Dendritic cell treated with granulocyte-macrophage colony-stimulating factor and Interleukin-4, amounts not matched to agents 40 ng/mL and 50 ng/mL, for 4 days (primary cell): ENCODE results near the gene RNF186.
"Not testable (repeated sequence)": the region's sequence is repeated elsewhere in the genome, so short reads cannot be mapped to it uniquely, and the experiment has no call there.

ENCODE experiments used
- H3K27ac Mint-ChIP-seq: one replicate; pipeline ENCODE4 v1.8.0; 2022; ENCODE audit warnings: mild to moderate bottlenecking, mixed read lengths
- H3K27me3 Mint-ChIP-seq: one replicate; pipeline ENCODE4 v1.8.0; 2022; ENCODE audit warnings: mild to moderate bottlenecking, mixed read lengths
- H3K36me3 Mint-ChIP-seq: one replicate; pipeline ENCODE4 v1.8.0; 2022; ENCODE audit warnings: low read depth, mixed read lengths
- H3K4me1 Mint-ChIP-seq: one replicate; pipeline ENCODE4 v1.8.0; 2022; ENCODE audit warnings: low read depth, mixed read lengths
- H3K4me3 Mint-ChIP-seq: one replicate; pipeline ENCODE4 v1.8.0; 2022; ENCODE audit warnings: mild to moderate bottlenecking, moderate library complexity, mixed read lengths
- H3K9me3 Mint-ChIP-seq: one replicate; pipeline ENCODE4 v1.8.0; 2022; ENCODE audit warnings: mixed read lengths
- intact Hi-C: fragments of 100-400 bp; cut with micrococcal nuclease; formaldehyde crosslinking; loops from one replicate; pipeline ENCODE4 v1.15.0; 2022

The RNF186 gene, protein sequence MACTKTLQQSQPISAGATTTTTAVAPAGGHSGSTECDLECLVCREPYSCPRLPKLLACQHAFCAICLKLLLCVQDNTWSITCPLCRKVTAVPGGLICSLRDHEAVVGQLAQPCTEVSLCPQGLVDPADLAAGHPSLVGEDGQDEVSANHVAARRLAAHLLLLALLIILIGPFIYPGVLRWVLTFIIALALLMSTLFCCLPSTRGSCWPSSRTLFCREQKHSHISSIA

DNA sequence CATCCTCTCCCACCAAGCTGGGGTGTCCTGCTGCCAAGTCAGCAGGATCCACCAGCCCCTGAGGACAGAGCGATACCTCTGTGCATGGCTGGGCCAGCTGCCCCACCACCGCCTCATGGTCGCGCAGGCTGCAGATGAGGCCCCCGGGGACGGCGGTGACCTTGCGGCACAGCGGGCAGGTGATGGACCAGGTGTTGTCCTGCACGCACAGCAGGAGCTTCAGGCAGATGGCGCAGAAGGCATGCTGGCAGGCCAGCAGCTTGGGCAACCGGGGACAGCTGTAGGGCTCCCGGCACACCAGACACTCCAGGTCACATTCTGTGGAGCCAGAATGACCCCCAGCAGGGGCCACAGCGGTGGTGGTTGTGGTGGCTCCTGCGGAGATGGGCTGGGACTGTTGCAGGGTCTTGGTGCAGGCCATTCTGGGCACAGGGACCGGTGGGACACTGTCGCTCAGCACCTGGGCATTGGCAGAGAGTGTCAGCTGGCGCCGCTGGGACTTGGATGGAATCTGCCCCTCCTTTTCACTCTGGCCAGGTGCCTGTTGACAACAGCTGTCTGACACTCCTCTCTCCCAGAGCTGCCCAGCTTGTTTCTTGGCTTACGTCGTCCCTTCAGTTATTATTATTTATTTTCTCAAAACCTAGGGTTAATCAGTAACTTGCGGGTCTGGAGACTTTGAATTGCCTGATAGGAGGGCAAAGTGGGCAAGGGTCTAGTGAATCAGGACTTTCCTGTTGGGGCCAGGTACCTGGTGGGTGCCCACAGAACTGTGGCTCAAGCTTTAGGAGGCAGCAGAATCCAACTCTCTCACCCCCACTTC is at the start of gene RNF186:
Gene RNF186, minus strand, starts transcription at position 603 of the 823 bp plus-strand sequence. Its CDS starts 182 bp downstream, at position 421.
- intact Hi-C loops: no loop called here
- Mint-ChIP-seq H3K4me3 (no peak within 1 kb of the TSS), H3K9me3 (no peaks in the 10 kb centered on the region), H3K4me1 (no peaks in the 10 kb centered on the region), H3K27me3 (peaks cover 7% of the 10 kb centered on the region), H3K36me3 (no peaks in the 10 kb centered on the region), H3K27ac (no peak within 1 kb of the TSS)

DNA sequence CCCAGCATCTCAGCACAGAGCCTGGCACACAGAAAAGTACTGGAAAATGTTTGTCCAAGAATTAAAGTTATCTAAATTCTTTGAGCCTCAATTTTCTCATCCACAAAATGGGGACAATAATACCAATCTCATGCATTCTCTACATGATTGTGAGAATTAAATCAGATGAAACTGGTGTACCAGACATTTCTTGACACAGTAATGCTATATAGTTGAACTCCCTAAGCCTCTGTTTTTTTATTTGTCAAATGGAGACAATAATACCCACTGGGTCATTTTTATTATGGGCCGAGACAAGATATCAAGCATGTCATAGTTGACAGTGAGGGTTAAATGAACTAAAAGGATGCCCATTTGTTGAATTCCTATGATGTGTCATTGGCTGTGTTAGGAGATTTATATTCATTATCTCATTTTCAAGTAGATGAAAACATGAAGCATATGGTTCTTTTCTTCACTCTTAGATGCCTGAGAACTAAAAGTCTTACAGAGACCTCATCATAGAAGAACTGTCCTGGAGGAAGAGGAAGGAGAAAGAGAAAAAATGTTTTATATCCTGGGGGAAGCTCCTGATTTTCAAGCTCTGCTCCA is 49.6 kb upstream of the RNF186 start:
- Mint-ChIP-seq H3K4me3 (no peak overlapping the region), H3K27ac (no peak overlapping the region), H3K9me3 (peaks cover 15% of the 10 kb centered on the region), H3K4me1 (no peaks in the 10 kb centered on the region), H3K27me3 (peaks cover 40% of the 10 kb centered on the region), H3K36me3 (no peaks in the 10 kb centered on the region)
- intact Hi-C loops: no loop called here

- intact Hi-C loops: no loop called here
- Mint-ChIP-seq H3K27ac (no peak overlapping the region), H3K27me3 (peaks cover 32% of the 10 kb centered on the region), H3K36me3 (no peaks in the 10 kb centered on the region), H3K9me3 (peaks cover 15% of the 10 kb centered on the region), H3K4me3 (no peak overlapping the region), H3K4me1 (no peaks in the 10 kb centered on the region)
These were observed 47.9 kb upstream of the RNF186 start for GRCh38 chr1:19862944-19863343.

DNA sequence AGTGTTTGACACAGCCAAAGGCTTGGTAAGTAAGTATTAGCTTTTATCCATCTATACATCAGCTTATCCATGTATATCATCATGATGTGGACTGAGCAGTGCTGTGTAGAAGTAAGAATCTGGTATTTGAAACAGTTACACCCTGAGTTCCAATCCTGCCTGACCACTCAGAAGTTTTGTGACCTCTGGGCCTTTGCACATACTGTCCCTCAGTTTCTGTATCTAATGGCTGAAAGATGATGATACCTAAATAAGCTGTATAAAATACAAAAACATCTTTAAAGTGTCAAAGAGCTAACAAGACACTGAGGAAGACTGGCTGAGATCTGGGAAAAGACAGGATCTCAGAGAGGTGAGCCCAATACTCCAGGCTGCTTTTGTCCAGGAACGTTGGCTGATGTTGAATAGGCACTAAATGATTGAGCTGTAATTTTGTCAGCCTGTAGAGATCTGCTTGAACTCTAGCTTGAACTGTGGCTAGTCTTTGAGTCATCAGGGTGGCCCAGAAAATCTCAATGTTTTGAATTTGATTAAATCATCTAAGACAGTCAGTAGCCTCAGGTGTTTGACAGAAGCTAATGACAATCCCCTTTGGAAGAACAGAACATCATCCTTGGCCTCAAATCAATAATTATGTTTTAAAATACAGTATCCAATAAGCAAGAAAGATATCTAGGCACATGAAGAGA is 46.9 kb upstream of the RNF186 start:
- H3K27me3 Mint-ChIP-seq: peaks cover 32% of the 10 kb centered on the region
- intact Hi-C loops: no loop called here

GRCh38 chr1:19861034-19861433 is 46.0 kb upstream of the RNF186 start:
- Mint-ChIP-seq H3K4me3 (no peak overlapping the region), H3K27ac (no peak overlapping the region), H3K4me1 (no peaks in the 10 kb centered on the region), H3K9me3 (peaks cover 15% of the 10 kb centered on the region), H3K27me3 (peaks cover 25% of the 10 kb centered on the region), H3K36me3 (no peaks in the 10 kb centered on the region)
- intact Hi-C loops: no loop called here

More for the DNA sequence above, 46.9 kb upstream of the RNF186 start:
- Mint-ChIP-seq H3K4me3 (no peak overlapping the region), H3K36me3 (no peaks in the 10 kb centered on the region), H3K4me1 (no peaks in the 10 kb centered on the region), H3K27ac (no peak overlapping the region), H3K9me3 (peaks cover 15% of the 10 kb centered on the region)

DNA sequence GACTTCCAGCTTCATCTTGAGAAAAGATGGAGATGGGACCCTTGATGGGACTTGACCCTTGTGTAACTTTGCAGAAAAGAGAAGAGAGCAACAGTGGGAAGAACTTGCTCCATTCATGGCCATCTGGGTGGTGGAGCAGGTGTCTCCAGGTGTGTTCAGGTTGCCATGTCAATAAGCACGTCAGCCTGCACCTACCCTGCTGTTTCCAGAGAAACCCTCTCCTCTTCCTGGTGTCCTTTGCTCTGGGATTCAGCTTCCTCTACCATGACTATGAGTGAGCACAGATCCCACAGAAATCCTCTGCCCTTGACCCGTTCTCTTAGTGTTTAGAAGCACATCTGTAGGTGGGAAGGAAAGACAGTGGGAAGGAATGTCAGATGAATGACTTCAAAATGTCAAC is 45.3 kb upstream of the RNF186 start:
- H3K36me3 Mint-ChIP-seq: no peaks in the 10 kb centered on the region
- peaks cover 11% of the 10 kb centered on the region for H3K9me3 Mint-ChIP-seq
- H3K27me3 Mint-ChIP-seq: peaks cover 21% of the 10 kb centered on the region
- no peak overlapping the region for H3K4me3 Mint-ChIP-seq
- no peak overlapping the region for H3K27ac Mint-ChIP-seq
- no peaks in the 10 kb centered on the region for H3K4me1 Mint-ChIP-seq
- intact Hi-C loops: no loop called here

DNA sequence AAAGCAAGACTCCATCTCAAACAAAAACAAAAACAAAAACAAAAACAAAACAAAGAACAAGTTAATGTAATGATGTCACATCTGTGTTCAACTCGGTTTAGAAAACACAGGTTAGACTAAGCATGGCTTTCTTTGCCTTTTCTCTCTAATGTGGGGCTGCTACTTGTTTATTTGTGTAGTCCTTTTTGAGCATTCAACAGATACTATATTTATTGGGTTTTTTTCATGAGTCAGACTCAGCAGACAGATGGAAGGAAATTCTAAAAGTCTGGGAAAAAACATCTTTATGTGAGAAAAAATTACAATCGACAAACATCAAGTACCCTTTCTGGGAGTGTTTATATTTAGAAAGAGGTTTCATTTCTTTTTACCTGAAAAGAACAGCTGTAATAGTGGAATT is 44.8 kb upstream of the RNF186 start:
- H3K4me1 Mint-ChIP-seq: no peaks in the 10 kb centered on the region
- H3K27ac Mint-ChIP-seq: no peak overlapping the region
- no peak overlapping the region for H3K4me3 Mint-ChIP-seq
- H3K27me3 Mint-ChIP-seq: peaks cover 21% of the 10 kb centered on the region
- intact Hi-C loops: no loop called here
- peaks cover 9% of the 10 kb centered on the region for H3K9me3 Mint-ChIP-seq
- H3K36me3 Mint-ChIP-seq: no peaks in the 10 kb centered on the region

- Mint-ChIP-seq H3K9me3 (peaks cover 9% of the 10 kb centered on the region), H3K4me3 (no peak overlapping the region), H3K27me3 (peaks cover 20% of the 10 kb centered on the region), H3K4me1 (no peaks in the 10 kb centered on the region), H3K36me3 (no peaks in the 10 kb centered on the region), H3K27ac (no peak overlapping the region)
- intact Hi-C loops: no loop called here
These were observed 43.8 kb upstream of the RNF186 start for GRCh38 chr1:19858893-19859292.

GRCh38 chr1:19854866-19855265 is 39.8 kb upstream of the RNF186 start:
- Mint-ChIP-seq H3K4me1 (no peaks in the 10 kb centered on the region), H3K27me3 (peaks cover 19% of the 10 kb centered on the region), H3K9me3 (no peaks in the 10 kb centered on the region), H3K36me3 (no peaks in the 10 kb centered on the region), H3K4me3 (no peak overlapping the region), H3K27ac (no peak overlapping the region)
- intact Hi-C loops: no loop called here

- H3K4me3 Mint-ChIP-seq: no peak overlapping the region
- peaks cover 17% of the 10 kb centered on the region for H3K27me3 Mint-ChIP-seq
- H3K27ac Mint-ChIP-seq: no peak overlapping the region
- intact Hi-C loops: no loop called here
- H3K4me1 Mint-ChIP-seq: no peaks in the 10 kb centered on the region
- H3K36me3 Mint-ChIP-seq: no peaks in the 10 kb centered on the region
- no peaks in the 10 kb centered on the region for H3K9me3 Mint-ChIP-seq
These were observed 37.0 kb upstream of the RNF186 start for GRCh38 chr1:19852036-19852435.

- peaks cover 30% of the 10 kb centered on the region for H3K27me3 Mint-ChIP-seq
- no peaks in the 10 kb centered on the region for H3K9me3 Mint-ChIP-seq
- no peaks in the 10 kb centered on the region for H3K36me3 Mint-ChIP-seq
- intact Hi-C loops: no loop called here
- H3K4me1 Mint-ChIP-seq: peaks cover under 1% of the 10 kb centered on the region
- no peak overlapping the region for H3K4me3 Mint-ChIP-seq
- H3K27ac Mint-ChIP-seq: no peak overlapping the region
These were observed 35.1 kb upstream of the RNF186 start for GRCh38 chr1:19850214-19850613.

DNA sequence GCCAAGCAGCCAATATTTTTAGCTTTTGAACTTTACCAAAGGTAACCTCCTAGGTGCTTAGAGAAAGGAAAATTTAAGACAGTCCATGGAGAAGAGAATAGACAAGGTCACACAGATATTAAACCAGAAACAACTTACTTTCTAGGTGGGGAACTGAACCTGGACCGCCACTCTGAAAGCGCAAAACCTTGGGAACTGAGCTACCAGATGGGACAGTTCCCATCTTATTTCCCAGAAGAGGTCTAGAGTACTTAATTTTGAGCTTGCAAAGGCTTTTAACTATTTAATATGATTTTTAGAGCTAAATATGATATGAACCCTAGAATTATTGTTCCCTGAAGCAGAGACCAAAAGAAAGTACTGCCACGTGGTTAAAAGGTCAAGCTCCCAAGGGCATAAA is 34.2 kb upstream of the RNF186 start:
- H3K4me3 Mint-ChIP-seq, H3K4me1 Mint-ChIP-seq, H3K9me3 Mint-ChIP-seq, H3K36me3 Mint-ChIP-seq, H3K27ac Mint-ChIP-seq, intact Hi-C loops: not testable (repeated sequence)
- peaks cover 36% of the 10 kb centered on the region for H3K27me3 Mint-ChIP-seq

DNA sequence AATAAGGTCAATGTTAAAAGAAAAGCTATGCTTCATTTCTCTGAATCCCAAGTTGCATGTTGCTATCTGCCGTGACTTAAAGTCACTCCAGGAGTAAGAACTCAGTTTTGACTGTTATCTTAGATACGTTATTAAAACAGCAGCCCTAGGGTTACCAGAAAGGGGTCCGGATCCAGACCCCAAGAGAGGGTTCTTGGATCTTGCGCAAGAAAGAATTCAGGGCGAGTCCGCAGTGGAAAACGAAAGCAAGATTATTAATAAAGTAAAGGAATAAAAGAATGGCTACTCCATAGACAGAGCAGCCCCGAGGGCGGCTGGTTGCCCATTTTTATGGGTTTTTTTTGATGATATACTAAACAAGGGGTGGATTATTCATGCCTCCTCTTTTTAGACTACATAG is 32.3 kb upstream of the RNF186 start:
- intact Hi-C loops: not testable (repeated sequence)

GRCh38 chr1:19846338-19846737 is 31.3 kb upstream of the RNF186 start:
- Mint-ChIP-seq H3K4me1 (peaks cover 4% of the 10 kb centered on the region), H3K9me3 (no peaks in the 10 kb centered on the region), H3K27me3 (peaks cover 39% of the 10 kb centered on the region), H3K27ac (no peak overlapping the region), H3K4me3 (no peak overlapping the region), H3K36me3 (no peaks in the 10 kb centered on the region)
- intact Hi-C loops: no loop called here

More for the DNA sequence above, 32.3 kb upstream of the RNF186 start:
- not testable (repeated sequence) for H3K27ac Mint-ChIP-seq, H3K36me3 Mint-ChIP-seq, H3K4me1 Mint-ChIP-seq, H3K4me3 Mint-ChIP-seq, H3K9me3 Mint-ChIP-seq
- peaks cover 39% of the 10 kb centered on the region for H3K27me3 Mint-ChIP-seq
